Endodermal cell (in vitro differentiated cells): ENCODE measurements around the gene STAM2. TPM values are rescaled to one million over a fixed set of nuclear protein-coding genes. Genes with fewer than 3 reads are reported as not detected.

Experiments
- DNase-seq: peaks from one replicate; pipeline ENCODE4 v3.0.0-alpha.2; 2017
- H3K27ac ChIP-seq: 2 replicates; pipeline ENCODE4 v1.5.1; 2013; ENCODE audit warnings: mild to moderate bottlenecking, low read depth, low read length, moderate library complexity
- H3K27me3 ChIP-seq: 2 replicates; pipeline ENCODE4 v1.6.1; 2013; ENCODE audit warnings: mild to moderate bottlenecking, low read length, moderate library complexity; ENCODE audit not compliant: insufficient read depth, control insufficient read depth, poor library complexity, severe bottlenecking
- H3K36me3 ChIP-seq: 2 replicates; pipeline ENCODE4 v1.7.0; 2013; ENCODE audit warnings: mild to moderate bottlenecking, low read length, moderate library complexity; ENCODE audit not compliant: control insufficient read depth, insufficient read depth
- H3K4me1 ChIP-seq: one replicate; pipeline ENCODE4 v1.7.0; 2013; ENCODE audit warnings: low read length; ENCODE audit not compliant: control insufficient read depth, insufficient read depth
- H3K4me3 ChIP-seq: 2 replicates; pipeline ENCODE4 v1.5.1; 2013; ENCODE audit warnings: mild to moderate bottlenecking, low read length, moderate library complexity
- H3K9ac ChIP-seq: 2 replicates; pipeline ENCODE4 v1.6.1; 2013; ENCODE audit warnings: mild to moderate bottlenecking, low read length, moderate library complexity; ENCODE audit not compliant: poor library complexity, severe bottlenecking; ENCODE audit errors: extremely low read depth
- H3K9me3 ChIP-seq: 2 replicates; pipeline ENCODE4 v1.6.1; 2013; ENCODE audit warnings: mild to moderate bottlenecking, low read length, moderate library complexity; ENCODE audit not compliant: control insufficient read depth
- H3K27ac Mint-ChIP-seq: 2 replicates; pipeline ENCODE4 v1.8.0; 2020; ENCODE audit warnings: mixed read lengths
- H3K27me3 Mint-ChIP-seq: 2 replicates; pipeline ENCODE4 v1.8.0; 2021; ENCODE audit warnings: mild to moderate bottlenecking, mixed read lengths; ENCODE audit not compliant: insufficient read depth
- H3K36me3 Mint-ChIP-seq: 2 replicates; pipeline ENCODE4 v1.8.0; 2020; ENCODE audit warnings: low read depth, mixed read lengths
- H3K4me1 Mint-ChIP-seq: 2 replicates; pipeline ENCODE4 v1.8.0; 2020; ENCODE audit warnings: mixed read lengths
- H3K4me3 Mint-ChIP-seq: 2 replicates; pipeline ENCODE4 v1.8.0; 2020; ENCODE audit warnings: mild to moderate bottlenecking, moderate library complexity, mixed read lengths
- H3K9me3 Mint-ChIP-seq: 2 replicates; pipeline ENCODE4 v1.8.0; 2020; ENCODE audit warnings: mild to moderate bottlenecking, mixed read lengths
- CTCF ChIP-seq: fragments of 200-600 bp; sonication (generic); conservative IDR thresholded peaks from 2 replicates; pipeline ENCODE4 v1.5.0; 2021; ENCODE audit warnings: antibody characterized with exemption, mild to moderate bottlenecking
- WGBS, 2 experiments: methylation state at CpG; one replicate each; pipeline versions ENCODE4 v1.1.5 to v1.1.7; 2013; ENCODE audit warnings: missing lambda C conversion rate in 2 of 2, mixed read lengths in 1 of 2; ENCODE audit not compliant: insufficient coverage in 1 of 2, insufficient read length in 1 of 2; 5-methylcytosine and 5-hydroxymethylcytosine counted together
- total RNA-seq, 2 donors: library from RNA; stranded (reverse); fragmentation: NEBNext Ultra II Directional in 1 of 2; extraction: Animal tissue kit (Norgen Biotek cat#: 25700) in 1 of 2; gene quantifications; 2 replicates in 1 of 2; 3 replicates in 1 of 2; pipeline ENCODE4 v1.2.1, GENCODE V29; 2021

Gene STAM2
- total RNA-seq, 2 donors from 2014 or later, result 21.5 to 30.9 TPM

- no peak for TF ChIP-seq CTCF
- peaks cover 13% of the 10 kb centered on the region for H3K4me1 Mint-ChIP-seq
- H3K4me1 ChIP-seq, result peaks cover 3% of the 10 kb centered on the region
- H3K4me3 ChIP-seq, result no peak overlapping the region
- peaks cover 23% of the 10 kb centered on the region for H3K36me3 ChIP-seq
- no peak overlapping the region for H3K27ac Mint-ChIP-seq
- no peak overlapping the region for H3K4me3 Mint-ChIP-seq
- H3K27ac ChIP-seq, result no peak overlapping the region
- H3K27me3 Mint-ChIP-seq, result no peaks in the 10 kb centered on the region
- H3K36me3 Mint-ChIP-seq, result peaks cover 26% of the 10 kb centered on the region
- no CpG with 5 or more reads among the region's 1 CpG for WGBS, 2 experiments
- H3K9me3 Mint-ChIP-seq, result no peaks in the 10 kb centered on the region
- DNase-seq, result no peak
- no peak overlapping the region for H3K9ac ChIP-seq
- no peaks in the 10 kb centered on the region for H3K27me3 ChIP-seq
- no peaks in the 10 kb centered on the region for H3K9me3 ChIP-seq
These were observed 43.3 kb downstream of the STAM2 start for GRCh38 chr2:152132306-152132705.

GRCh38 chr2:152127628-152128027 is 47.9 kb downstream of the STAM2 start:
- no peak overlapping the region for H3K4me3 Mint-ChIP-seq
- Histone ChIP-seq H3K4me1 (no peaks in the 10 kb centered on the region), H3K27ac (no peak overlapping the region), H3K9me3 (no peaks in the 10 kb centered on the region), H3K9ac (no peak overlapping the region), H3K36me3 (peaks cover 34% of the 10 kb centered on the region), H3K27me3 (no peaks in the 10 kb centered on the region), H3K4me3 (no peak overlapping the region)
- TF ChIP-seq CTCF, result no peak
- no peaks in the 10 kb centered on the region for H3K4me1 Mint-ChIP-seq
- no peak overlapping the region for H3K27ac Mint-ChIP-seq
- H3K36me3 Mint-ChIP-seq, result peaks cover 37% of the 10 kb centered on the region
- DNase-seq, result no peak
- H3K9me3 Mint-ChIP-seq, result no peaks in the 10 kb centered on the region
- no peaks in the 10 kb centered on the region for H3K27me3 Mint-ChIP-seq

GRCh38 chr2:152126664-152127063 is 48.9 kb downstream of the STAM2 start:
- Histone ChIP-seq H3K27me3 (no peaks in the 10 kb centered on the region), H3K9me3 (no peaks in the 10 kb centered on the region), H3K9ac (no peak overlapping the region), H3K4me3 (no peak overlapping the region), H3K4me1 (no peaks in the 10 kb centered on the region), H3K36me3 (peaks cover 29% of the 10 kb centered on the region), H3K27ac (no peak overlapping the region)
- no peak overlapping the region for H3K4me3 Mint-ChIP-seq
- H3K9me3 Mint-ChIP-seq, result no peaks in the 10 kb centered on the region
- DNase-seq, result no peak
- H3K36me3 Mint-ChIP-seq, result peaks cover 33% of the 10 kb centered on the region
- H3K27me3 Mint-ChIP-seq, result no peaks in the 10 kb centered on the region
- no peak for TF ChIP-seq CTCF
- no peak overlapping the region for H3K27ac Mint-ChIP-seq
- no peaks in the 10 kb centered on the region for H3K4me1 Mint-ChIP-seq
- WGBS, 2 experiments, result 91 to 93% methylated on average over 1 to 4 of the region's 4 CpGs
